Parathyroid adenoma (tissue), 2 donors: ENCODE measurements around the gene DBF4.
A peak's percentile ranks its signal among the peaks of the same experiment; 100 is the strongest.
"Not testable (repeated sequence)": the region's sequence is repeated elsewhere in the genome, so short reads cannot be mapped to it uniquely, and the experiment has no call there.

Experiments used
- H2AFZ ChIP-seq: fragments of 300-600 bp; sonication (generic); one replicate; pipeline ENCODE4 v1.7.0; 2017; ENCODE audit warnings: antibody characterized with exemption, mild to moderate bottlenecking
- H3K27ac ChIP-seq: fragments of 300-600 bp; sonication (generic); one replicate; pipeline ENCODE4 v1.7.0; 2017
- H3K27me3 ChIP-seq: fragments of 300-600 bp; sonication (generic); one replicate; pipeline ENCODE4 v1.7.0; 2017; ENCODE audit warnings: low read length; ENCODE audit not compliant: control insufficient read depth, insufficient read depth
- H3K36me3 ChIP-seq: fragments of 300-600 bp; sonication (generic); one replicate; pipeline ENCODE4 v1.7.0; 2017; ENCODE audit warnings: low read length; ENCODE audit not compliant: control insufficient read depth, insufficient read depth
- H3K4me1 ChIP-seq: fragments of 300-600 bp; sonication (generic); one replicate; pipeline ENCODE4 v1.7.0; 2017; ENCODE audit warnings: control low read depth
- H3K4me2 ChIP-seq: fragments of 300-600 bp; sonication (generic); one replicate; pipeline ENCODE4 v1.7.0; 2017; ENCODE audit warnings: low read length
- H3K4me3 ChIP-seq: fragments of 300-600 bp; sonication (generic); one replicate; pipeline ENCODE4 v1.7.0; 2017; ENCODE audit warnings: low read depth, low read length
- H3K79me2 ChIP-seq: fragments of 300-600 bp; sonication (generic); one replicate; pipeline ENCODE4 v1.7.0; 2017; ENCODE audit warnings: control low read depth
- H3K9ac ChIP-seq: fragments of 300-600 bp; sonication (generic); one replicate; pipeline ENCODE4 v1.7.0; 2017; ENCODE audit warnings: mild to moderate bottlenecking
- H3K9me3 ChIP-seq: fragments of 300-600 bp; sonication (generic); one replicate; pipeline ENCODE4 v1.7.0; 2017; ENCODE audit warnings: low read length; ENCODE audit not compliant: control insufficient read depth
- TF ChIP-seq, protein P1 (sequence below): fragments of 300-600 bp; sonication (generic); IDR thresholded peaks from one replicate; pipeline ENCODE4 v1.7.0; 2017; ENCODE audit warnings: antibody characterized with exemption, mild to moderate bottlenecking
- donor health status: primary hyperparathyroidism.

Gene DBF4, protein sequence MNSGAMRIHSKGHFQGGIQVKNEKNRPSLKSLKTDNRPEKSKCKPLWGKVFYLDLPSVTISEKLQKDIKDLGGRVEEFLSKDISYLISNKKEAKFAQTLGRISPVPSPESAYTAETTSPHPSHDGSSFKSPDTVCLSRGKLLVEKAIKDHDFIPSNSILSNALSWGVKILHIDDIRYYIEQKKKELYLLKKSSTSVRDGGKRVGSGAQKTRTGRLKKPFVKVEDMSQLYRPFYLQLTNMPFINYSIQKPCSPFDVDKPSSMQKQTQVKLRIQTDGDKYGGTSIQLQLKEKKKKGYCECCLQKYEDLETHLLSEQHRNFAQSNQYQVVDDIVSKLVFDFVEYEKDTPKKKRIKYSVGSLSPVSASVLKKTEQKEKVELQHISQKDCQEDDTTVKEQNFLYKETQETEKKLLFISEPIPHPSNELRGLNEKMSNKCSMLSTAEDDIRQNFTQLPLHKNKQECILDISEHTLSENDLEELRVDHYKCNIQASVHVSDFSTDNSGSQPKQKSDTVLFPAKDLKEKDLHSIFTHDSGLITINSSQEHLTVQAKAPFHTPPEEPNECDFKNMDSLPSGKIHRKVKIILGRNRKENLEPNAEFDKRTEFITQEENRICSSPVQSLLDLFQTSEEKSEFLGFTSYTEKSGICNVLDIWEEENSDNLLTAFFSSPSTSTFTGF

DNA sequence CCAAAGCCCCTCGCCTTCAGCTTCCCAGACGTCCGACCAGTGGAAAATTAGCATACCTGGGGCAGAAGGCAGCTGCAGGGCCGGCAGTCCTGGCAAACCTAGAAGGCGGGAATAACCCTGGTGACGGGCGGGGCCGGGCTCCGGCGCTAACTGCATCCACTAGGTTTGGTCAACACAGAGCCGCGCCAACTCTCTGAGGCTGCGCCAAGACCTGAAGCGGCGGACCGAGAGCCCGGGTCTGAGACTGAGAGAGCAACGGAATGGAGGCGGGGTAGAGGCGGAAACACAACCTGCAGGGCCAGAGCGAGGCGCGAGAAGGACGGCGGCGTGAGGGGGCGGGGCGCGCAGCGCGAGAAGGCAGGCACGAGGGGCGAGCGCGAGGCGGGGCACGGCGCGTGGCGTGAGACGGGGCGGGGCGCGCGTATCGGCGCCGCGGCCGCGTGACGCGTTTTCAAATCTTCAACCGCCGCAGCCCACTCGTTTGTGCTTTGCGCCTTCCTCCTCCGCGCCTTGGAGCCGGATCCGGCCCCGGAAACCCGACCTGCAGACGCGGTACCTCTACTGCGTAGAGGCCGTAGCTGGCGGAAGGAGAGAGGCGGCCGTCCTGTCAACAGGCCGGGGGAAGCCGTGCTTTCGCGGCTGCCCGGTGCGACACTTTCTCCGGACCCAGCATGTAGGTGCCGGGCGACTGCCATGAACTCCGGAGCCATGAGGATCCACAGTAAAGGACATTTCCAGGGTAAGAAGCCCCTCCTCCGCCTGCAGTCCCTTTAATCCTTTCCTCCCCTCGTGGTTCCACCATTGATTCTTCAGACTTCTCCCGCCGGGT is at the start of gene DBF4, which contains the start of gene SLC25A40:
TSS of gene DBF4 (plus strand) at position 454 of the 829 bp plus-strand sequence. CDS start at position 694, 240 bp downstream.
TSS of gene SLC25A40 (minus strand) at position 321 of the 829 bp plus-strand sequence. CDS start 17,633 bp downstream, outside the sequence.
- Histone ChIP-seq H2AFZ (peak within 1 kb of the TSS; percentile 96), H3K79me2 (peaks cover 15% of the 10 kb centered on the region), H3K9ac (peak within 1 kb of the TSS; percentile 59), H3K4me3 (peak within 1 kb of the TSS; percentile 82), H3K4me2 (peak within 1 kb of the TSS; percentile 87), H3K9me3 (no peaks in the 10 kb centered on the region), H3K27ac (peak within 1 kb of the TSS; percentile 76), H3K4me1 (no peaks in the 10 kb centered on the region), H3K27me3 (no peaks in the 10 kb centered on the region), H3K36me3 (no peaks in the 10 kb centered on the region)
- TF ChIP-seq, protein P1, sequence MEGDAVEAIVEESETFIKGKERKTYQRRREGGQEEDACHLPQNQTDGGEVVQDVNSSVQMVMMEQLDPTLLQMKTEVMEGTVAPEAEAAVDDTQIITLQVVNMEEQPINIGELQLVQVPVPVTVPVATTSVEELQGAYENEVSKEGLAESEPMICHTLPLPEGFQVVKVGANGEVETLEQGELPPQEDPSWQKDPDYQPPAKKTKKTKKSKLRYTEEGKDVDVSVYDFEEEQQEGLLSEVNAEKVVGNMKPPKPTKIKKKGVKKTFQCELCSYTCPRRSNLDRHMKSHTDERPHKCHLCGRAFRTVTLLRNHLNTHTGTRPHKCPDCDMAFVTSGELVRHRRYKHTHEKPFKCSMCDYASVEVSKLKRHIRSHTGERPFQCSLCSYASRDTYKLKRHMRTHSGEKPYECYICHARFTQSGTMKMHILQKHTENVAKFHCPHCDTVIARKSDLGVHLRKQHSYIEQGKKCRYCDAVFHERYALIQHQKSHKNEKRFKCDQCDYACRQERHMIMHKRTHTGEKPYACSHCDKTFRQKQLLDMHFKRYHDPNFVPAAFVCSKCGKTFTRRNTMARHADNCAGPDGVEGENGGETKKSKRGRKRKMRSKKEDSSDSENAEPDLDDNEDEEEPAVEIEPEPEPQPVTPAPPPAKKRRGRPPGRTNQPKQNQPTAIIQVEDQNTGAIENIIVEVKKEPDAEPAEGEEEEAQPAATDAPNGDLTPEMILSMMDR: no peak

DNA sequence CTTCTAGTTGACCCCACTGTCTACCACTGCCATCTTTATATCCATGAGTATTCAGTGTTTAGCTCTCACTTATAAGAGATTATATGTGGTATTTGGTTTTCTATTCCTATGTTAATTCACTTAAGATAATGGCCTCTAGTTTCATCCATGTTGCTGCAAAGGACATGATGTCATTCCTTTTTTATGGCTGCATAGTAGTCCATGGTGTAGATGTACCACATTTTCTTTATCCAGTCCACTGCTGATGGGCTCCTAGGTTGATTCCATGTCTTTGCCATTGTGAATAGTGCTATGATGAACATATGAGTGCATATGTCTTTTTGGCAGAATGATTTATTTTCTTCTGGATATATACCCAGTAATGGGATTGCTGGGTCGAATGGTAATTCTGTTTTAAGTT is 47.9 kb upstream of the DBF4 start:
- H2AFZ ChIP-seq, H3K36me3 ChIP-seq, H3K79me2 ChIP-seq, H3K4me3 ChIP-seq, H3K9ac ChIP-seq, H3K4me1 ChIP-seq, H3K4me2 ChIP-seq, H3K27ac ChIP-seq, H3K9me3 ChIP-seq, H3K27me3 ChIP-seq: not testable (repeated sequence)

DNA sequence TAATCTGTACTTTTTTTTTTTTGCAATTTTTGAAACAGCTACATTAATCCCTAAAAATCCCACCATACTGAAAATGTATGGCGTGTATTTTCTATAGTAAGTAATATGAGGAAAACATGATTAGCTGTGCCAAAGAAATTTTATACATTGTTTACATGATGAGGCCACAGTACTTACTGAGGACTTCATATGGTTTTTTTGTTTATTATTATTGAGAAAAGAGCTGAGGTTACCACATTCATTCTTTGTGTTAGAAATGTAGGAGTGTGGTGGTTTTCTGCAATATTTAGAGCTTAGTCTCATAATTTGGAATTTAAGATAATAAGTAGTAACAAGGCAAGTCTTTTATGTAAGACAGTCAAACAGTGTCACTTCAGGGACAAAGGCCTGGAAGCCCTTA is 45.2 kb upstream of the DBF4 start:
- TF ChIP-seq, protein P1: no peak
- Histone ChIP-seq H3K4me3 (no peak overlapping the region), H3K9ac (no peak overlapping the region), H3K4me1 (no peaks in the 10 kb centered on the region), H3K27ac (no peak overlapping the region), H3K36me3 (no peaks in the 10 kb centered on the region), H2AFZ (no peak overlapping the region), H3K4me2 (no peak overlapping the region), H3K79me2 (no peaks in the 10 kb centered on the region), H3K27me3 (no peaks in the 10 kb centered on the region), H3K9me3 (no peaks in the 10 kb centered on the region)

DNA sequence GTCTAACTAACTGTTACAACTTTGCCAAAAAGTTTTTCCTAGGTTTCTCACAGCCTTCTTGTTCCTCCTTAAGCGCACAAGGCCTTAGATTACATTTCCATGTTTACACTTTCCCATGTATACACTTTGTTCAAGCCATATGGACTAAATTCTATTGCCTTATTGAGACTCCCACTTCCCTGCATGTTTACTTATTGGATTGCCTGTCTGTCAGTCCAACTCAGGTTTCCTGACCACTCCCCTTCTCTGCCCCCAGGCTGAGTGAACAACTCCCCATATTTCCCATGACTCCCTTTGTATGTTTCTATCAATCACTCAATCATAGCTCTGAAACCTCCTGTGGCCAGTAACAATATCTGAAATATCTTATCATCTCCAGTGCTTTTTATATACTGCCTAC is 43.2 kb upstream of the DBF4 start:
- Histone ChIP-seq H3K9me3 (no peaks in the 10 kb centered on the region), H2AFZ (no peak overlapping the region), H3K4me3 (no peak overlapping the region), H3K9ac (no peak overlapping the region), H3K79me2 (no peaks in the 10 kb centered on the region), H3K4me1 (no peaks in the 10 kb centered on the region), H3K27me3 (no peaks in the 10 kb centered on the region), H3K36me3 (no peaks in the 10 kb centered on the region), H3K4me2 (no peak overlapping the region), H3K27ac (no peak overlapping the region)
- TF ChIP-seq, protein P1: no peak

DNA sequence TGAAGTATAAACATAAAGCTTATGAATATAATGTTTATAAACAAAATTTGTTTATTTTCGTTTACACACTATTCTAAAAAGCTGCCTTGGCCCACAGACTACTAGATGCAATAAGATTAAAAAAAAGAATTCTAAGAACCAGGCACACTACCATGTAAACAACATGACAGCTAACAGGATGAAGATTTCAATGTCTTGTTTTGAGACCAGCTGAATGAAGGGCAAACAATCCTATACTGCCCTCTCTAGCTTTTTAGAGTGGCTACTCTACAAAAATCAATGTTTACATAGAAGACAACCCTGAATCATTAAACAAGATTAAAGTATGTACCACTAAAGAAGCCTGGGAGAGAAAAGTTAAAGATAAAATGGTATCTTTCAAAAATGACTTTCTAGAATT is 38.7 kb upstream of the DBF4 start:
- Histone ChIP-seq H3K27me3 (no peaks in the 10 kb centered on the region), H3K4me3 (no peak overlapping the region), H3K36me3 (no peaks in the 10 kb centered on the region), H3K9ac (no peak overlapping the region), H3K4me1 (no peaks in the 10 kb centered on the region), H3K9me3 (no peaks in the 10 kb centered on the region), H3K79me2 (no peaks in the 10 kb centered on the region), H3K4me2 (no peak overlapping the region), H3K27ac (no peak overlapping the region), H2AFZ (no peak overlapping the region)
- TF ChIP-seq, protein P1: no peak
